Osteoblast (primary cell): ENCODE measurements around the gene STRBP. TPM values are rescaled to one million over a fixed set of nuclear protein-coding genes. Genes with fewer than 3 reads are reported as not detected.

Experiments used
- DNase-seq: peaks from one replicate; pipeline ENCODE4 v3.0.0; 2011; ENCODE audit warnings: low spot score, mixed read lengths; ENCODE audit not compliant: insufficient read length; ENCODE audit errors: missing footprints
- H2AFZ ChIP-seq: 2 replicates; pipeline ENCODE4 v1.6.0; 2011; ENCODE audit warnings: mild to moderate bottlenecking, low read length
- H3K27ac ChIP-seq: 2 replicates; pipeline ENCODE4 v1.5.1; 2011; ENCODE audit warnings: mild to moderate bottlenecking, low read depth, low read length, moderate library complexity
- H3K27me3 ChIP-seq: 2 replicates; pipeline ENCODE4 v1.6.0; 2012; ENCODE audit warnings: mild to moderate bottlenecking, control low read depth, inconsistent platforms, low read length, moderate library complexity; ENCODE audit not compliant: insufficient read depth
- H3K36me3 ChIP-seq: 2 replicates; pipeline ENCODE4 v1.5.1; 2011; ENCODE audit warnings: mild to moderate bottlenecking, low read length, control low read depth, moderate library complexity; ENCODE audit not compliant: insufficient read depth
- H3K4me1 ChIP-seq: 2 replicates; pipeline ENCODE4 v1.5.1; 2011; ENCODE audit warnings: mild to moderate bottlenecking, low read length, control low read depth, moderate library complexity; ENCODE audit not compliant: insufficient read depth
- H3K4me2 ChIP-seq: 2 replicates; pipeline ENCODE4 v1.6.0; 2011; ENCODE audit warnings: mild to moderate bottlenecking, low read length; ENCODE audit not compliant: insufficient read depth
- H3K4me3 ChIP-seq: fragments of 200-600 bp; sonication (generic); 3 replicates; pipeline ENCODE4 v1.5.1; 2012; ENCODE audit warnings: mild to moderate bottlenecking, low read length, inconsistent platforms; ENCODE audit not compliant: insufficient read depth
- H3K79me2 ChIP-seq: 2 replicates; pipeline ENCODE4 v1.6.0; 2012; ENCODE audit warnings: mild to moderate bottlenecking, low read length, control low read depth, inconsistent platforms; ENCODE audit not compliant: insufficient read depth
- H3K9me3 ChIP-seq: 2 replicates; pipeline ENCODE4 v1.5.1; 2011; ENCODE audit warnings: low read depth, low read length, control low read depth
- H4K20me1 ChIP-seq: 2 replicates; pipeline ENCODE4 v1.6.0; 2012; ENCODE audit warnings: mild to moderate bottlenecking, low read length, control low read depth; ENCODE audit not compliant: insufficient read depth
- CTCF ChIP-seq: IDR thresholded peaks from 2 replicates; pipeline ENCODE4 v1.5.1; 2011; ENCODE audit warnings: mild to moderate bottlenecking, low read depth, low read length, moderate library complexity; ENCODE audit errors: extremely low read depth
- total RNA-seq: library from RNA; depleted of rRNA; stranded (reverse); fragments of >200 nt; gene quantifications from 2 replicates; pipeline ENCODE4 v1.2.3, GENCODE V29; 2012

The STRBP gene
- total RNA-seq, 1 donor = 2.9 TPM

GRCh38 chr9:123150708-123151503 is 117.5 kb downstream of the STRBP start:
- Histone ChIP-seq H2AFZ (no peak overlapping the region), H3K4me1 (no peaks in the 10 kb centered on the region), H3K27me3 (no peaks in the 10 kb centered on the region), H4K20me1 (no peaks in the 10 kb centered on the region), H3K4me2 (no peak overlapping the region), H3K9me3 (no peaks in the 10 kb centered on the region), H3K4me3 (no peak overlapping the region), H3K27ac (no peak overlapping the region), H3K36me3 (no peaks in the 10 kb centered on the region), H3K79me2 (no peaks in the 10 kb centered on the region)
- no peak for TF ChIP-seq CTCF
- no peak for DNase-seq

GRCh38 chr9:123149067-123149466 is 119.3 kb downstream of the STRBP start:
- no peaks in the 10 kb centered on the region for H3K79me2 ChIP-seq

DNA sequence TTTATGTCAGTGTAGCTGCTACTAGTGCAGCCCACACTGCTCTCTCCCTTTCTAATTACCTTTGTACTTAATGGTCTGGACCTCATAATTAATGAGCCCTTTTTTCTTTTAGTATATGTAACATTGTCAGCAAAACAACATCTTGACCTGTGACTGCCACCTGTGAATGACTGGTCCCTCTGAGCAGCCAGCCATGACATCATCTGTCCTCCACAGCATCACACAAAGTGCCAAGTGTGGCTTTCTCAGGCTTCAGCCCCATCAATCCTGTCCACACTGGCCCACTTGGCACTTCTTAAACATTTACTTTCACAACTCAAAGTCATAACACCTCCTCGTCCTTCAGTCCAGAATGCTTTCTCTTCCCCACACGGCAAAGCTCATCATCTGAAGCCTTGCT is 130.2 kb downstream of the STRBP start:
- no peaks in the 10 kb centered on the region for H3K4me1 ChIP-seq
- no peak overlapping the region for H2AFZ ChIP-seq
- H3K9me3 ChIP-seq = no peaks in the 10 kb centered on the region
- H3K27ac ChIP-seq = no peak overlapping the region
- no peaks in the 10 kb centered on the region for H3K27me3 ChIP-seq
- H3K4me2 ChIP-seq = no peak overlapping the region
- H3K79me2 ChIP-seq = no peaks in the 10 kb centered on the region
- H3K36me3 ChIP-seq = no peaks in the 10 kb centered on the region
- DNase-seq = no peak
- no peaks in the 10 kb centered on the region for H4K20me1 ChIP-seq
- no peak overlapping the region for H3K4me3 ChIP-seq
- no peak for TF ChIP-seq CTCF

More at GRCh38 chr9:123149067-123149466, 119.3 kb downstream of the STRBP start:
- H3K27me3 ChIP-seq = no peaks in the 10 kb centered on the region
- no peaks in the 10 kb centered on the region for H4K20me1 ChIP-seq
- H2AFZ ChIP-seq = no peak overlapping the region
- H3K9me3 ChIP-seq = no peaks in the 10 kb centered on the region
- no peak overlapping the region for H3K4me3 ChIP-seq
- TF ChIP-seq CTCF = no peak
- H3K36me3 ChIP-seq = no peaks in the 10 kb centered on the region
- H3K4me2 ChIP-seq = no peak overlapping the region
- DNase-seq = no peak
- H3K4me1 ChIP-seq = no peaks in the 10 kb centered on the region
- no peak overlapping the region for H3K27ac ChIP-seq

DNA sequence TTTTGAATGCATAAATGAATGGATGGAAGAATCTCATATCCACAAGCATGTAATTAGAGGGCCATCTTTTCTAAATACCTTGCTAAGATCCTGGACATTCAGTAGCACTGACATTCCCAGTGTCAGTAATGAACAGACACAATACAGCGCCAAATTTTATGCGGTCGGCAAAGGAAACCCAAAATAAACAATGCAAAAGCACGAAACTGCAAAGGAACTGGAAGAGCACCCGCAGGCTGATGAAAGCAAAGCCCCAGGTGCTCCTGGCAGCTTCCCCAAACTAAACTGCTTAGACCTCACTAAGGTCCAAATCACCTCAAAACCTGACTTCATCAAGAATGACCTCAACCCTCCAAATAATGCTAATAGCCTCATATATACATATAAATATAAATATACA is 133.0 kb downstream of the STRBP start:
- no peak for TF ChIP-seq CTCF
- no peaks in the 10 kb centered on the region for H3K27me3 ChIP-seq
- no peaks in the 10 kb centered on the region for H3K36me3 ChIP-seq
- H3K79me2 ChIP-seq = no peaks in the 10 kb centered on the region
- no peak overlapping the region for H3K4me3 ChIP-seq
- H3K4me1 ChIP-seq = peaks cover 3% of the 10 kb centered on the region
- DNase-seq = no peak
- no peaks in the 10 kb centered on the region for H4K20me1 ChIP-seq
- H3K4me2 ChIP-seq = no peak overlapping the region
- H2AFZ ChIP-seq = no peak overlapping the region
- H3K27ac ChIP-seq = no peak overlapping the region
- no peaks in the 10 kb centered on the region for H3K9me3 ChIP-seq
